Activated T-cell treated with anti-CD3 and anti-CD28 coated beads for 24 hours (primary cell): Measurements from ENCODE around the gene ALB.

Experiments used
- DNase-seq: peaks from one replicate; pipeline ENCODE4 v3.0.0-alpha.2; 2020; ENCODE audit warnings: low read depth

ALB gene

DNA sequence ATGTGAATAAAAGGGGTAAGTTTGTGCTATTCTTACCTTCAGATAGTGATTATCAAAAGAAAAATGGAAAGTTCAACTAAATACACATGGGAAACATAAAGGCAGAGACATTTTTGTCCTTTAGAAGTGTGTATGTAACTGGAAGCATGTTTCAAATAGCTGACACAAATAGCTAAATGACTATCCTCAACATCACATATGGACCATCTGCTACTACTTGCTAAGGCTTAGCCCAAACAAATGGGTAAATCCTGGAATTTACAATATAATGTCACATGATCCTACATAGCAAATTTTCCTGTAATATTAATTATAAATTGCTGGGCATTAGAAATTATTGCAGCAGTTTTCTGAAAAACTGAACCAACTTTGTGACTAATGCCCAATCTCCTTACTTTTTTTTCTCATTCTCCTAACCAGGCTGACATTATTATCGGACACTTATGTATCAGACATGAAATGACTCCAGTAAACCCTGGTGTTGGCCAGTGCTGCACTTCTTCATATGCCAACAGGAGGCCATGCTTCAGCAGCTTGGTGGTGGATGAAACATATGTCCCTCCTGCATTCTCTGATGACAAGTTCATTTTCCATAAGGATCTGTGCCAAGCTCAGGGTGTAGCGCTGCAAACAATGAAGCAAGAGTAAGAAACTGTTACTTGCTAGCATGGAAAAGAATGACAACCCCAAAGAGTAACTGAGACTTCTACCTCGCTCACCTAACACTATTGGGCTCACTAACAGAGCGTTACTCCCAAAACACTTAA lies 48.1 kb downstream of the ALB start:
- DNase-seq = no peak

DNA sequence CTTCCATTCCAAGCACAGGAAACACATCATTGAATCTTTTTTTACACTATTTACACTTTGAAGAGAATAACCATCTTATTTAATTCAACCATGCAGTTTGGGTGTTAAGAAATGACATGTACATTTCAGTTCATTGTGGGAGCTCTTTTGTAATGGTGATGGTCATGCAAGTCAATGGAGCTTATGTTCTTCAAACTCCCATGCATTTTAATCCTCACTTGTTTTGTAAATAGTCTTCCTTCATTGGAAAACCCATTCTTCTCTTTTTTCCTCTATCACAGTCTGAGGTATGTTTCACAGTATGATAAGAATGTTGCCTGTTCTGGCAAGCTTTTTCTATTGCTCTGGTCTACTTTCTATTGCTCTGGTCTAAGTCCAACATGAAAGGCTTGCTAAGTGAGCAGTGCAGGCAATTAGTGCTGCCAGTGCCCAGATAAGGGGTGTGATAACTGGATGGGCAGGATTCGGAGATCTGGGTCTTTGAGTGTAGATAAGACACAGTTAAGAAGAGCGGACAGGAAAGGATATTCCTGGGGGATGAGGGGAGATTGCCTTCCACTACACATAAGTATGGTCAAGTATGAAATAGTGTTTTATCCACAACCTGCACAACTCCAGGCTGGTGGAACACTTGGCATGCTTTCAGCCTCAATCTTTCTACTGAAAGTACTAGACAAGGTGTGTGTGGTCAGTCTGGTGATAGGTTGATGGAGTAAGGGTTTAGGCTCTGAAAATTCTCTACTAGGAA lies 49.0 kb downstream of the ALB start:
- DNase-seq = no peak

DNA sequence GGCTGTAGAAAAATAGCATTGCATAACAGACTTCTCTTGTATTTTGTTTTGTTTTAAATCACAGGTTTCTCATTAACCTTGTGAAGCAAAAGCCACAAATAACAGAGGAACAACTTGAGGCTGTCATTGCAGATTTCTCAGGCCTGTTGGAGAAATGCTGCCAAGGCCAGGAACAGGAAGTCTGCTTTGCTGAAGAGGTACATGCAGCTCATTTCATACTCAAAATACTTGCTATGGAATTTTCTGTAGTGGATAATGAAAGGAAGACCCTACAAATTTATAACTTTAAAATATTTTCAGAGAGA lies 49.6 kb downstream of the ALB start:
- DNase-seq = no peak

DNA sequence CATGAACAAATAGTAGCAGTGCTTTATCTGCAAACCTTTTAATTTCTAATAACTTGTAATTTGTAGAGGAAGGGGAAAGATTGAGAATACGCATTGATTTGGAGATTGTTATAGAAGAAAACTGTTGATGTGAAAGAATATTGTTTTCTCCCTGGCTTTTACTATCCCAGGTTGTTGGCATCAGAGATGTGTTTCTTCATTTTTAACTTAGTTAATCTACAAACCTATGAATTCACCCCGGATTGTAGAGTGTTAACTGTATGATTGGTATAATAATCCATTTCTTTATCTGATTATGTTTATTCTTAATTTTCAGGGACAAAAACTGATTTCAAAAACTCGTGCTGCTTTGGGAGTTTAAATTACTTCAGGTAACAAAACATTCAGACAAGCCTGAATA lies 50.8 kb downstream of the ALB start:
- DNase-seq = no peak

DNA sequence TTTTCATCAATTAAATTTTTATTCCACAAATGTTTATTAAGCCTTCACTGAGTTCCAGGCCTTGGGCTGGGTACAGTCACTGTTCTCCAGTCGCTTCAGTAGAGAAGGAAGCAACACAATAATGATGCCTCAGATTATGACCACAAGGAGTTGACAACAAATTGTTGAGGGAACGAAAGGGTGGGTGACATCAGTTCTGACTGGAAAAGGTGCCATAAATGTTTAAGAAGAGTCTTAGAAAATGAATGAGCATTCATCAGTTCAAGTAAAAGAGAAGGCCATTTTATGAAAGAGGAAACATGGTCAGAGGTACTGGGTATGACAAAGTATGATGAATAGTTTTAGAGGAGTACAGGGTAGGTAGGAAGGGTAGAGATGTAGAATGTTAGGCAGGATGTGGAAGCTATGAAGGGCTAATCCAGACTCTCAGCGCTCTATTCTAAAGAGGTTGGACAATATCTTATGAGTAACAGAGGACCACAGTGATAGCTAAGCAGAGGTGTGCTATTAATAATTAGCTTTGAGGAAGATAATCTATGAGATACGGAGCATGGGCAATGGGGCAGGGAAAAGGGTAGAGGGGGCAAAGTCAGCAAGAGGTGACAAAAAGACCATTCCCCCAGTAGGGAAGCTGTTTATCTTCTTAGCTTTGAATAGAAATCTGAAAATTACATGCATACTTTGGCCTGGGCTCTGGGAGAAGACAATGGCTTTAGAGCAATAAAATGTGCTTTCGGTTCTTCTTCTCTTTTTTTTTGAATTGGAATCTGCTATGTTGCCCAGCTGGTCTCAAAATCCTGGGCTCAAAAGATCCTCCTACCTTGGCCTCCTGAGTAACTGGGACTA lies 52.3 kb downstream of the ALB start:
- no peak for DNase-seq

DNA sequence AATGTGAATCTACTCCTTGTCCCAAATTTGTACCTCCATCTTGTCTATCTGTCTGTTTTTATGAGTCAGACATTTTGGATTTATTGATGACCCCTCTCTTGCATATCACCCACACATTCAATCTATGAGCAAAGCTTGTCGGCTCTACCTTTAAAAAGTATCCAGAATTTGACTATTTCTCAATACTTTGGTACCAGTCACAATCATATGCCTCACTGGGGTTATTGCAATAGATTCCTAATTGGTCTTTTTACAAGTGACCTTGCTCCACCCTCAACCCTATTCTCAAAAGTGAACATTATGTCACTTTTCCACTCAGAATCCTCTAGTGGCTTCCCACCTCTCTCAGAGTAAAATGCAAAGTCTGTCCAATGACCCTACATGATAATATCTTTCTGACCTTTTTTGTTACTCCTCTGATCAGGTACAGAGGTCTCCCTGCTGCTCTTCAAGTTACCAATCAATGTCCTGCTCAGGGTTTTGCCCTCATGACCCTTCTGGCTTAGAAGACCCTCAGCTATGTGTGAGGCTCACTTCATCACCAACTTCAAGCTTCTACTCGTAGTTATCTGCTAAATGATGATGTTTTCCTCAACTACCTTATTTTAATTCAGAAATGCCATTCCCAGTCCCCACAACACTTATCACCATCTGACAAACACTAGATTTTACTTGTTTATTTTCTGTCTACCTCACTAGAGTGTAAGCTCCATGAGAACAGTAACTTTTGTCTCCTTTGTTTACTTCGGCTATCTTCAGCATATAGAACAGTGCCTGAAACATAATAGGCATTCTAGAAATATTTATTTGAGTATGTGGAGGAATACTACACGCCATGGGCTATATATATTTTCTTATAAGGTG lies 54.3 kb downstream of the ALB start:
- DNase-seq = no peak

DNA sequence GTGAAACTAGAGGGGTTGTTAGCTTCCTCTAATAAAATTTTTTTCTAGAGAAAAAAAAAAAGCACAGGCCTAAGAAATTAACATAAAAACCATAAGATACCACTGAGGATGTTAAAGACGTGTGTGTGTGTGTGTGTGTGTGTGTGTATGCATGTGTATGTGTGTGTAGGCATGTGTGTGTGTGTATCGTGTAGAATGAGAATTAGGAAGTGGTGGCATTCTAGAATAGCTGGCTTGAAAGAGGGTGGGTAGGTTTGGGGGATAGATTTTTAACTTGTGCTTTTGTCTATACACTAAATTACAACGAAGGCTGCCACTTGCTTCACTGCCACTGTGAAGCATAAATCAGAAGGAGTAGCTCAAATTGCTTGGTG lies 54.9 kb downstream of the ALB start:
- DNase-seq = no peak

DNA sequence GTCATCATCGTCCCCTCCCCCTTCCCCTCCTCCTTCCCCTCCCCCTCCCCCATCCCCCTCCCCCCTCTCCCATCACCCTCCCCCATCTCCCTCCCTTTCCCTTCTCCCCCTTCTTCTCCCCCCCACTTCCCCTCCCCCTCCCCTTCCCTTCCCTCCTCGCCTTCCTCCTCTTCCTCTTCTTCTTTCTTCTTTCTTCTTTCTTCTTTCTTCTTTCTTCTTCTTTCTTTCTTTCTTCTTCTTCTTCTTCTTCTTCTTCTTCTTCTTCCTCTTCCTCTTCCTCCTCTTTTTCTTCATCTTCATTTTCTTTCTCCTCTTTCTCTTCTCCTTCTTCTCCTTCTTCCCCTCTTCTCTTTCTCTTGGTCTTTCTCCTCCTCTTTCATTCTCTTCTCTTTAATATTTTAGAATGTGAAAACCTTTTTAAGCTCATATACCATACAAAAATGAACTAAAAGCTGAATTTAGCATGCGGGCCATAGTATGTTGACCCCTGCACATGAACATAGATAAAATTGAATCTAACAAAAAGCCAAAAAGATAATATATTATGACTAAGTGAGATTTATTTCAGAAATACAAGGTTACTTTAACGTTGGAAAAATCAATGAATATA lies 56.9 kb downstream of the ALB start:
- DNase-seq = no peak

DNA sequence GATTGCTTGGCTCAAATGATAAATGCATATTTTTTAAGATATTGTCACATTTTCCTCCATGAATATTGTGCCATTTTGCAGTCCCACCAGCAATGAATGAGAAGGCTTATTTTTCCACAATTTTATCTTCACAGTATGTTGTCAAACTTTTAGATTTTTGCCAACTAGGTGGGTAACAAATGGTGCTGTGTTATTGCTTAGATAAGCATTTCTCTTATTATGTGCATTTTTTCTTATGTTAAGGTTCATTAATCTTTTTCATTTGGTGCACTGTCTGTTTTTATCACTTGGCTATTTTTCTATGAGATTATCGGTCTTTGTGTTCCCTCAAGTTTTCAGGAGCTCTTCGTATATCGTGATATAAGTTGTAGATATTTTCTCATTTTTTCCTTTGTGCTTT lies 64.1 kb downstream of the ALB start:
- no peak for DNase-seq

DNA sequence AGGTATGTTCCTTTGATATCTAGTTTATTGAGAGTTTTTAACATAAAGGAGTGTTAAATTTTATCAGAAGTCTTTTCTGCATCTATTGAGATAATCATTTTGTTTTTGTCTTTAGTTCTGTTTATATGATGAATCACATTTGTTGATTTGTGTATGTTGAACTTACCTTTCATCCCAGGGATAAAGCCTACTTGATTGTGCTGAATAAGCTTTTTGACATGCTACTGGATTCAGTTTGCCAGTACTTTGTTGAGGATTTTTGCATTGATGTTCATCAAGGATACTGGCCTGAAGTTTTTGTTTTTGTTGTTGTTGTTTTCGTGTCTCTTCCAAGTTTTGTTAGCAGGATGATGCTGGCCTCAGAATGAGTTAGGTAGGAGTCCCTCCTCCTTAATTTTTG lies 66.6 kb downstream of the ALB start:
- no peak for DNase-seq
